ENCODE results near the gene MAFF.
A peak's percentile ranks its signal among the peaks of the same experiment; 100 is the strongest.

- TF ChIP-seq CTCF (conservative IDR thresholded peaks at IDR 0.05 in 1 of 2, IDR thresholded peaks at IDR 0.05 in 1 of 2; ENCODE audit: low read depth in 1 of 2, low read length in 2 of 2) (peak; percentile 23 to 37), EZH2 (IDR thresholded peaks at IDR 0.05; ENCODE audit: low read length, missing control alignments) (no peak)
Measured at GRCh38 chr22:38239101-38239761, 37.4 kb downstream of the MAFF start.

All from fibroblast of lung (primary cell).